ENCODE results near the gene ZKSCAN8.

- TF ChIP-seq CTCF (IDR thresholded peaks at IDR 0.05; ENCODE audit: poor library complexity) (no peak), EZH2 (IDR thresholded peaks at IDR 0.05; ENCODE audit: borderline replicate concordance) (no peak)
Observed at GRCh38 chr6:28188111-28188979, 46.7 kb downstream of the ZKSCAN8 start.

All from hepatocyte (in vitro differentiated cells).